LNCaP clone FGC (cell line): ENCODE results near the gene MACF1.

Experiments used
- DNase-seq: peaks from one replicate; pipeline ENCODE4 v3.0.0-alpha.2; 2011; ENCODE audit warnings: low read depth
- H3K4me3 ChIP-seq: 2 replicates; pipeline ENCODE4 v1.5.1; 2011; ENCODE audit warnings: mild to moderate bottlenecking, low read depth, low read length, control low read depth
- CTCF ChIP-seq: IDR thresholded peaks from 2 replicates; pipeline ENCODE4 v1.5.1; 2012; ENCODE audit warnings: mild to moderate bottlenecking; ENCODE audit not compliant: control insufficient read depth, insufficient read depth; ENCODE audit errors: extremely low read depth

Gene MACF1

GRCh38 chr1:39361446-39361845, 157.0 kb downstream of the MACF1 start:
- no peak for TF ChIP-seq CTCF
- H3K4me3 ChIP-seq: no peak overlapping the region
- no peak for DNase-seq

GRCh38 chr1:39363267-39363666, 158.8 kb downstream of the MACF1 start:
- DNase-seq: no peak

GRCh38 chr1:39368045-39368444, 163.6 kb downstream of the MACF1 start:
- no peak for DNase-seq
- TF ChIP-seq CTCF: no peak
- no peak overlapping the region for H3K4me3 ChIP-seq

More at GRCh38 chr1:39363267-39363666, 158.8 kb downstream of the MACF1 start:
- no peak for TF ChIP-seq CTCF
- no peak overlapping the region for H3K4me3 ChIP-seq

- TF ChIP-seq CTCF: no peak
- no peak overlapping the region for H3K4me3 ChIP-seq
- no peak for DNase-seq
Measured at GRCh38 chr1:39369565-39369964, 165.1 kb downstream of the MACF1 start.

GRCh38 chr1:39370602-39371001, 166.1 kb downstream of the MACF1 start:
- H3K4me3 ChIP-seq: no peak overlapping the region
- no peak for DNase-seq
- TF ChIP-seq CTCF: no peak

- H3K4me3 ChIP-seq: no peak overlapping the region
- no peak for TF ChIP-seq CTCF
- no peak for DNase-seq
Measured at GRCh38 chr1:39372105-39372504, 167.6 kb downstream of the MACF1 start.

- no peak for DNase-seq
- TF ChIP-seq CTCF: no peak
- no peak overlapping the region for H3K4me3 ChIP-seq
Measured at GRCh38 chr1:39376656-39377055, 172.2 kb downstream of the MACF1 start.
